ENCODE results near the gene CACNA2D4.

The CACNA2D4 gene

GRCh38 chr12:1934068-1934467, 15.6 kb upstream of the CACNA2D4 start:
- H3K4me3 ChIP-seq (ENCODE audit: low read depth, low read length) = no peak overlapping the region

GRCh38 chr12:1933342-1934051, 15.0 kb upstream of the CACNA2D4 start:
- H3K4me3 ChIP-seq (ENCODE audit: low read depth, low read length) = no peak overlapping the region

- no peak overlapping the region for H3K4me3 ChIP-seq (ENCODE audit: low read depth, low read length)
Observed at GRCh38 chr12:1932264-1932777, 13.9 kb upstream of the CACNA2D4 start.

GRCh38 chr12:1931642-1932041, 13.2 kb upstream of the CACNA2D4 start:
- H3K4me3 ChIP-seq (ENCODE audit: low read depth, low read length) = no peak overlapping the region

GRCh38 chr12:1930803-1931597, 12.5 kb upstream of the CACNA2D4 start:
- no peak overlapping the region for H3K4me3 ChIP-seq (ENCODE audit: low read depth, low read length)

GRCh38 chr12:1929985-1930802, 11.7 kb upstream of the CACNA2D4 start:
- no peak overlapping the region for H3K4me3 ChIP-seq (ENCODE audit: low read depth, low read length)

- no peak overlapping the region for H3K4me3 ChIP-seq (ENCODE audit: low read depth, low read length)
Observed at GRCh38 chr12:1929241-1929984, 11.0 kb upstream of the CACNA2D4 start.

- no peak overlapping the region for H3K4me3 ChIP-seq (ENCODE audit: low read depth, low read length)
Observed at GRCh38 chr12:1928439-1929121, 10.1 kb upstream of the CACNA2D4 start.

GRCh38 chr12:1927751-1928351, 9.4 kb upstream of the CACNA2D4 start:
- no peak overlapping the region for H3K4me3 ChIP-seq (ENCODE audit: low read depth, low read length)

GRCh38 chr12:1927051-1927680, 8.7 kb upstream of the CACNA2D4 start:
- no peak overlapping the region for H3K4me3 ChIP-seq (ENCODE audit: low read depth, low read length)

- H3K4me3 ChIP-seq (ENCODE audit: low read depth, low read length) = no peak overlapping the region
Observed at GRCh38 chr12:1926251-1926657, 7.8 kb upstream of the CACNA2D4 start.

- H3K4me3 ChIP-seq (ENCODE audit: low read depth, low read length) = no peak overlapping the region
Observed at GRCh38 chr12:1925684-1926006, 7.2 kb upstream of the CACNA2D4 start.

GRCh38 chr12:1924996-1925683, 6.7 kb upstream of the CACNA2D4 start:
- H3K4me3 ChIP-seq (ENCODE audit: low read depth, low read length) = no peak overlapping the region

GRCh38 chr12:1922985-1923384, 4.5 kb upstream of the CACNA2D4 start:
- no peak overlapping the region for H3K4me3 ChIP-seq (ENCODE audit: low read depth, low read length)

GRCh38 chr12:1922075-1922709, 3.7 kb upstream of the CACNA2D4 start:
- no peak overlapping the region for H3K4me3 ChIP-seq (ENCODE audit: low read depth, low read length)

GRCh38 chr12:1920971-1921370, 2.5 kb upstream of the CACNA2D4 start:
- H3K4me3 ChIP-seq (ENCODE audit: low read depth, low read length) = no peak overlapping the region

- H3K4me3 ChIP-seq (ENCODE audit: low read depth, low read length) = no peak overlapping the region
Observed at GRCh38 chr12:1920436-1920835, 2.0 kb upstream of the CACNA2D4 start.

GRCh38 chr12:1919763-1920162, 1.3 kb upstream of the CACNA2D4 start:
- H3K4me3 ChIP-seq (ENCODE audit: low read depth, low read length) = no peak overlapping the region

Measured in iPS-11a (cell line).